Endodermal cell (in vitro differentiated cells): ENCODE results near the gene EYS. TPM values are rescaled to one million over a fixed set of nuclear protein-coding genes. Genes with fewer than 3 reads are reported as not detected.

Experiments
- DNase-seq: peaks from one replicate; pipeline ENCODE4 v3.0.0-alpha.2; 2017
- H3K27ac ChIP-seq: 2 replicates; pipeline ENCODE4 v1.5.1; 2013; ENCODE audit warnings: mild to moderate bottlenecking, low read depth, low read length, moderate library complexity
- H3K27me3 ChIP-seq: 2 replicates; pipeline ENCODE4 v1.6.1; 2013; ENCODE audit warnings: mild to moderate bottlenecking, low read length, moderate library complexity; ENCODE audit not compliant: insufficient read depth, control insufficient read depth, poor library complexity, severe bottlenecking
- H3K36me3 ChIP-seq: 2 replicates; pipeline ENCODE4 v1.7.0; 2013; ENCODE audit warnings: mild to moderate bottlenecking, low read length, moderate library complexity; ENCODE audit not compliant: control insufficient read depth, insufficient read depth
- H3K4me1 ChIP-seq: one replicate; pipeline ENCODE4 v1.7.0; 2013; ENCODE audit warnings: low read length; ENCODE audit not compliant: control insufficient read depth, insufficient read depth
- H3K4me3 ChIP-seq: 2 replicates; pipeline ENCODE4 v1.5.1; 2013; ENCODE audit warnings: mild to moderate bottlenecking, low read length, moderate library complexity
- H3K9ac ChIP-seq: 2 replicates; pipeline ENCODE4 v1.6.1; 2013; ENCODE audit warnings: mild to moderate bottlenecking, low read length, moderate library complexity; ENCODE audit not compliant: poor library complexity, severe bottlenecking; ENCODE audit errors: extremely low read depth
- H3K9me3 ChIP-seq: 2 replicates; pipeline ENCODE4 v1.6.1; 2013; ENCODE audit warnings: mild to moderate bottlenecking, low read length, moderate library complexity; ENCODE audit not compliant: control insufficient read depth
- H3K27ac Mint-ChIP-seq: 2 replicates; pipeline ENCODE4 v1.8.0; 2020; ENCODE audit warnings: mixed read lengths
- H3K27me3 Mint-ChIP-seq: 2 replicates; pipeline ENCODE4 v1.8.0; 2021; ENCODE audit warnings: mild to moderate bottlenecking, mixed read lengths; ENCODE audit not compliant: insufficient read depth
- H3K36me3 Mint-ChIP-seq: 2 replicates; pipeline ENCODE4 v1.8.0; 2020; ENCODE audit warnings: low read depth, mixed read lengths
- H3K4me1 Mint-ChIP-seq: 2 replicates; pipeline ENCODE4 v1.8.0; 2020; ENCODE audit warnings: mixed read lengths
- H3K4me3 Mint-ChIP-seq: 2 replicates; pipeline ENCODE4 v1.8.0; 2020; ENCODE audit warnings: mild to moderate bottlenecking, moderate library complexity, mixed read lengths
- H3K9me3 Mint-ChIP-seq: 2 replicates; pipeline ENCODE4 v1.8.0; 2020; ENCODE audit warnings: mild to moderate bottlenecking, mixed read lengths
- WGBS, 2 experiments: methylation state at CpG; one replicate each; pipeline versions ENCODE4 v1.1.5 to v1.1.7; 2013; ENCODE audit warnings: missing lambda C conversion rate in 2 of 2, mixed read lengths in 1 of 2; ENCODE audit not compliant: insufficient coverage in 1 of 2, insufficient read length in 1 of 2; 5-methylcytosine and 5-hydroxymethylcytosine counted together
- total RNA-seq, 2 donors: library from RNA; stranded (reverse); fragmentation: NEBNext Ultra II Directional in 1 of 2; extraction: Animal tissue kit (Norgen Biotek cat#: 25700) in 1 of 2; gene quantifications; 2 replicates in 1 of 2; 3 replicates in 1 of 2; pipeline ENCODE4 v1.2.1, GENCODE V29; 2021
- TF ChIP-seq, protein P1 (sequence below): fragments of 200-600 bp; sonication (generic); conservative IDR thresholded peaks from 2 replicates; pipeline ENCODE4 v1.5.0; 2021; ENCODE audit warnings: antibody characterized with exemption, mild to moderate bottlenecking

EYS gene
- total RNA-seq, 2 donors from 2014 or later, result 0.31 to 0.70 TPM

DNA sequence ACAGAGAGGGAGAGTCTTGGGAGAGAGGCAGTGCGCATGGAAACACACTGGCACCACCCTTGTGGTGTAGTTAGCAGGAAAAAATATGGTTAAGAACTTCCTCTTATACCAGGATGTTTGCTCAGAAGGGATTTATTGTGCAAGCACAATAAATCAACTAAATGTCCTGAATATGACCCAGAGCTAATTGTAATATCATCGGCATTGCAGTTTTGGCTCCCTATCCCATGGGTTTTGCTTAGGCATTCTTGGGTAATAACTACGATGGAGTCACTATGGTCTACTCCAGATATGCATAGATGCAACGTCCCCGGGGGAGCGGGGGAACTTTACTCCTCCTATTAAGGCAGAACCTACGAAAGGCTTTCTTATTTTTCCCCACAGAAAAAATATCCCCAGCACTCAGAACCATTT, 751.6 kb downstream of the EYS start:
- Histone ChIP-seq H3K36me3 (no peaks in the 10 kb centered on the region), H3K27ac (no peak overlapping the region), H3K9ac (no peak overlapping the region), H3K4me1 (no peaks in the 10 kb centered on the region), H3K4me3 (no peak overlapping the region), H3K27me3 (no peaks in the 10 kb centered on the region), H3K9me3 (peaks cover 8% of the 10 kb centered on the region)
- TF ChIP-seq, protein P1, sequence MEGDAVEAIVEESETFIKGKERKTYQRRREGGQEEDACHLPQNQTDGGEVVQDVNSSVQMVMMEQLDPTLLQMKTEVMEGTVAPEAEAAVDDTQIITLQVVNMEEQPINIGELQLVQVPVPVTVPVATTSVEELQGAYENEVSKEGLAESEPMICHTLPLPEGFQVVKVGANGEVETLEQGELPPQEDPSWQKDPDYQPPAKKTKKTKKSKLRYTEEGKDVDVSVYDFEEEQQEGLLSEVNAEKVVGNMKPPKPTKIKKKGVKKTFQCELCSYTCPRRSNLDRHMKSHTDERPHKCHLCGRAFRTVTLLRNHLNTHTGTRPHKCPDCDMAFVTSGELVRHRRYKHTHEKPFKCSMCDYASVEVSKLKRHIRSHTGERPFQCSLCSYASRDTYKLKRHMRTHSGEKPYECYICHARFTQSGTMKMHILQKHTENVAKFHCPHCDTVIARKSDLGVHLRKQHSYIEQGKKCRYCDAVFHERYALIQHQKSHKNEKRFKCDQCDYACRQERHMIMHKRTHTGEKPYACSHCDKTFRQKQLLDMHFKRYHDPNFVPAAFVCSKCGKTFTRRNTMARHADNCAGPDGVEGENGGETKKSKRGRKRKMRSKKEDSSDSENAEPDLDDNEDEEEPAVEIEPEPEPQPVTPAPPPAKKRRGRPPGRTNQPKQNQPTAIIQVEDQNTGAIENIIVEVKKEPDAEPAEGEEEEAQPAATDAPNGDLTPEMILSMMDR, result no peak
- H3K4me3 Mint-ChIP-seq, result no peak overlapping the region
- H3K9me3 Mint-ChIP-seq, result no peaks in the 10 kb centered on the region
- no peak for DNase-seq
- H3K36me3 Mint-ChIP-seq, result peaks cover 2% of the 10 kb centered on the region
- no peak overlapping the region for H3K27ac Mint-ChIP-seq
- peaks cover 6% of the 10 kb centered on the region for H3K4me1 Mint-ChIP-seq
- WGBS, 2 experiments, result 85 to 93% methylated on average over 7 of the region's 7 CpGs
- H3K27me3 Mint-ChIP-seq, result no peaks in the 10 kb centered on the region

DNA sequence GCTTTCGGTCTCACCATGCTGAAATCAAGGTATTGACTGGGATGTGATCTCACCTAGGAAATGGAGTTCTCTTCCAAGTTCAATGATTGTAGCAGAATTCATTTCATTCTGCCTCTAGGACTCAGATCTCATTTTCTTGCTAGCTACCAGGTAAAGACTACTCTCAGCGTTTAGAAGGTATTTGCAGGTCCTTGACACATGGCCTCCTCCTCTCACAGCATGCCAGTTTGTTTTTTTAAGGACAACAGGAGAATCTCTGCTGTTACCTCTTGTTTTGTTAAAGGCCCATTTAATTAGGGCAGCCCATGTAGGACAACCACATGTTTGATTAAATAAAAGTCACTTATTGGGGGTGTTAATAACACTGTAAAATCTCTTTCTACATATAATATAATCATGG, 757.8 kb downstream of the EYS start:
- no peak overlapping the region for H3K4me3 Mint-ChIP-seq
- Histone ChIP-seq H3K9me3 (no peaks in the 10 kb centered on the region), H3K9ac (no peak overlapping the region), H3K36me3 (no peaks in the 10 kb centered on the region), H3K4me1 (no peaks in the 10 kb centered on the region), H3K4me3 (no peak overlapping the region), H3K27ac (no peak overlapping the region), H3K27me3 (no peaks in the 10 kb centered on the region)
- H3K27ac Mint-ChIP-seq, result peak overlapping the region; percentile 8
- peaks cover 25% of the 10 kb centered on the region for H3K4me1 Mint-ChIP-seq
- H3K36me3 Mint-ChIP-seq, result no peaks in the 10 kb centered on the region
- 52 to 67% methylated on average over 2 of the region's 2 CpGs for WGBS, 2 experiments
- TF ChIP-seq, protein P1, result no peak
- DNase-seq, result no peak
- H3K9me3 Mint-ChIP-seq, result no peaks in the 10 kb centered on the region
- no peaks in the 10 kb centered on the region for H3K27me3 Mint-ChIP-seq

DNA sequence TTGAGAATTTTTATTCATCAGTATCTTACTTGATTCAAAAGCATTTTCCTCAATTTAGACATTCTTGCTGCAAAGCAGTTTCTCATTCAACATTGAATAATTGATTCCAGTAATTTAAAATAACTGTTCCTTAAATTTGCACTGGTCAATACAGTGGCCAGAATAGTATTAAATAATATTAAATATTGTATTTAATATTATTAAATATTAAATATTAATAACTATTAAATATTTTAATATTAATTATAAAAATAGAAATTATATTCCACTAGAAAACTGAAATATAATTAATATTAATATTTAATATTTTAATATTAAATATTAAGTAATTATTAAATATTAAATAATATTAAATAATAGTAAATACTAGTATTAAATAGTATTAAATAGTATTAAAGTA, 758.8 kb downstream of the EYS start:
- Mint-ChIP-seq H3K27me3 (no peaks in the 10 kb centered on the region), H3K9me3 (no peaks in the 10 kb centered on the region), H3K4me3 (no peak overlapping the region), H3K4me1 (peaks cover 27% of the 10 kb centered on the region), H3K27ac (no peak overlapping the region), H3K36me3 (no peaks in the 10 kb centered on the region)
- Histone ChIP-seq H3K36me3 (no peaks in the 10 kb centered on the region), H3K27ac (no peak overlapping the region), H3K9me3 (no peaks in the 10 kb centered on the region), H3K4me1 (no peaks in the 10 kb centered on the region), H3K4me3 (no peak overlapping the region), H3K27me3 (no peaks in the 10 kb centered on the region), H3K9ac (no peak overlapping the region)
- no peak for DNase-seq
- TF ChIP-seq, protein P1, result no peak
